ENCODE data around the gene PCK1.

The PCK1 gene

DNA sequence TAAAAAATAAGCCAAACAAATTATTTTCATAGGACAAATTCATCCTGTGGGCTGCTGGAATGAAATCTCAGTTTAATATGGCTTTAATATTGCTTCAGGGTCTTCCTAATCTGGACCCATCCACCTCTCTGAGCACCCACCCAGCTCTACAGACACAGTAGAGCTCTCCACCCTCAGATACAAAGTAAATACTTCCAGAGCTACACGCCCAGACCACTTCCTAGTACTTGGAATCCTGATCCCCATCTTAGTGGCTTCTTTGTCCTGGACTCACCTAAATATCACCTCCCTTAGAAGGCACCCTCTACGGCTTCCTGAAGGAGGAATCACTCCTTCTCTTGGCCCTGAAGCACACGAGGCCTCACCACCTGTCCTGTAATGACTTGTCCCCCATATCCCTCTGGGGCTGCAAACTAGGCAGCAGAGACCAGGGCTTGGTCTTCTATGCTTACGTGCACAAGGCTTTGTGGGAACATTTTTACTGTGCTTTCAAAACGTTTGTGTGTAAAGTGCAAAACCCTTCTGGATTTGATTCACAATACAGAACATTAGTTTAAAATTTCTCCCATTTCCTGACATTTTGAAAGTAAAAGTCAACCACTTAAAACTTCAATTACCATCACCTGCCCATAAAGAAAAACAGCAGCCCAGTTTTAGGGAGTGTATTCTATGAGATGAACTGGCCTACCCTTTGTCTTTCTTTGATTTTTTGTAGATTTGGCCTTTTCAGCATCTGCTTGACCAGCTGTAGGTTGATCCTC lies 38.4 kb upstream of the PCK1 start:
- CTCF ChIA-PET = interaction anchor here (1.0 to 16.6 kb wide), 6 partner anchors 10 to 688 kb away, joined by 3 to 303 read pairs (median 10); no protein-coding TSS in a partner anchor
- no peak overlapping the region for H3K4me3 ChIP-seq (ENCODE audit: low read depth, low read length)
- TF ChIP-seq, protein P1, sequence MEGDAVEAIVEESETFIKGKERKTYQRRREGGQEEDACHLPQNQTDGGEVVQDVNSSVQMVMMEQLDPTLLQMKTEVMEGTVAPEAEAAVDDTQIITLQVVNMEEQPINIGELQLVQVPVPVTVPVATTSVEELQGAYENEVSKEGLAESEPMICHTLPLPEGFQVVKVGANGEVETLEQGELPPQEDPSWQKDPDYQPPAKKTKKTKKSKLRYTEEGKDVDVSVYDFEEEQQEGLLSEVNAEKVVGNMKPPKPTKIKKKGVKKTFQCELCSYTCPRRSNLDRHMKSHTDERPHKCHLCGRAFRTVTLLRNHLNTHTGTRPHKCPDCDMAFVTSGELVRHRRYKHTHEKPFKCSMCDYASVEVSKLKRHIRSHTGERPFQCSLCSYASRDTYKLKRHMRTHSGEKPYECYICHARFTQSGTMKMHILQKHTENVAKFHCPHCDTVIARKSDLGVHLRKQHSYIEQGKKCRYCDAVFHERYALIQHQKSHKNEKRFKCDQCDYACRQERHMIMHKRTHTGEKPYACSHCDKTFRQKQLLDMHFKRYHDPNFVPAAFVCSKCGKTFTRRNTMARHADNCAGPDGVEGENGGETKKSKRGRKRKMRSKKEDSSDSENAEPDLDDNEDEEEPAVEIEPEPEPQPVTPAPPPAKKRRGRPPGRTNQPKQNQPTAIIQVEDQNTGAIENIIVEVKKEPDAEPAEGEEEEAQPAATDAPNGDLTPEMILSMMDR (IDR thresholded peaks at IDR 0.05; ENCODE audit: insufficient read depth, low read length, missing control alignments) = no peak
- POLR2A ChIA-PET = no interaction called here
- no peak for DNase-seq (ENCODE audit: low read depth, low spot score)

DNA sequence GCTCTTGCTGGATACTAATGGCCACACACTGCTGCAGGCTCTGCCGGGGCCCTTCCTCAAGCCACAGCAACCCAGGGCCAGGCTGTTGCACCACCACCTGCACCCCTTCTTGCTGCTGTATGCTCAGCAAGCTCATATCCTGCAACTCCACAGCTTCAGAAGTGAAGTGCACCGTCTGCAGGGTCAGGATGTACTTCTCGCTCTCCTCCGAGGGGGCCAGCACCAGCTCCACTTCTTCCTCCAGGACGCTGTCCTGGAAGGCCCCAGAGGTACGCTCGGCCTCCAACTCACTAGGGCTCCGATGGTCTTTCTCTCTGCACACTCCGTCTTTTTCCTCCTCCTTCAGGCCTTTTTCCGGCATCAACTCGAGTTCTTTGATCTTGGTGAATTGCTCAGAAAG lies 37.1 kb upstream of the PCK1 start:
- TF ChIP-seq, protein P1 (IDR thresholded peaks at IDR 0.05; ENCODE audit: insufficient read depth, low read length, missing control alignments) = no peak
- no peak for DNase-seq (ENCODE audit: low read depth, low spot score)
- ChIA-PET POLR2A (no interaction called here), CTCF (interaction anchor here (1.0 to 3.0 kb wide), 3 partner anchors 8 to 685 kb away, joined by 3 to 14 read pairs (median 6); no protein-coding TSS in a partner anchor)
- H3K4me3 ChIP-seq (ENCODE audit: low read depth, low read length) = no peak overlapping the region

DNA sequence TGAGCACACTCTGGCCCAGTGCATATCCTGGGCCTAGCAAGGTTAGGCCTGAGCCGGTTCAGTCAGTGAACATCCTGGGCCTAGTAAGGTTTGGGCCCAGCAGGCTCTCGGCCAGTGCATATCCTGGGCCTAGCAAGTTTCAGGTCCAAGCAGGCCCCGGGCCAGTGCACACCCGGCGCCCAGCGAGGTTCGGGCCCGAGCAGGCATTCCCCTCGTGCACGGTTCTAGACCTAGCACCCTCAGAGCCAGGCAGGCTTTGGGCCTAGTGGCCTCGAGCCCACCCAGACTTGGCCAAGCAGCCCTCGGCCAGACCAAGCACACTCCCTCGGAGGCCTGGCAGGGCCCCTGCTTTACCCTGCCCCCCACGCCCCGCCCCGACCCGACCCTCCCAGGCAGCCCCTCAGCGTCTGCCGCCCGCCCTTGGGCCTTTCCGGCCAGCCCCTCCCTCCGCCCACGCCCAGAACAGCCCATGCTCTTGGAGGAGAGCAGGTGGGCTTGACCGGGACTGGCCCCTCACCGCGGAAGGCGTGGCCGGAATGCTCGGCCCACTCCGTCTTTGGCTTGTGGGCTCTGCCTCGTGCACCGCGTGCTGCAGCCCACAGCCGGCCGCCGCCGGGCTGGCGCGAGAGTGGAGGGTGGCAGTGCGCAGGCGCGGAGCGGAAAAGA lies 36.3 kb upstream of the PCK1 start, which contains the start of gene CTCFL:
Gene CTCFL, minus strand, starts transcription at position 630 of the 666 bp plus-strand sequence. CDS start 935 bp downstream, outside the sequence.
- TF ChIP-seq, protein P1 (IDR thresholded peaks at IDR 0.05; ENCODE audit: insufficient read depth, low read length, missing control alignments) = no peak
- POLR2A ChIA-PET = no interaction called here
- CTCF ChIA-PET = no interaction called here
- no peak within 1 kb of the TSS for H3K4me3 ChIP-seq (ENCODE audit: low read depth, low read length)
- no peak for DNase-seq (ENCODE audit: low read depth, low spot score)

DNA sequence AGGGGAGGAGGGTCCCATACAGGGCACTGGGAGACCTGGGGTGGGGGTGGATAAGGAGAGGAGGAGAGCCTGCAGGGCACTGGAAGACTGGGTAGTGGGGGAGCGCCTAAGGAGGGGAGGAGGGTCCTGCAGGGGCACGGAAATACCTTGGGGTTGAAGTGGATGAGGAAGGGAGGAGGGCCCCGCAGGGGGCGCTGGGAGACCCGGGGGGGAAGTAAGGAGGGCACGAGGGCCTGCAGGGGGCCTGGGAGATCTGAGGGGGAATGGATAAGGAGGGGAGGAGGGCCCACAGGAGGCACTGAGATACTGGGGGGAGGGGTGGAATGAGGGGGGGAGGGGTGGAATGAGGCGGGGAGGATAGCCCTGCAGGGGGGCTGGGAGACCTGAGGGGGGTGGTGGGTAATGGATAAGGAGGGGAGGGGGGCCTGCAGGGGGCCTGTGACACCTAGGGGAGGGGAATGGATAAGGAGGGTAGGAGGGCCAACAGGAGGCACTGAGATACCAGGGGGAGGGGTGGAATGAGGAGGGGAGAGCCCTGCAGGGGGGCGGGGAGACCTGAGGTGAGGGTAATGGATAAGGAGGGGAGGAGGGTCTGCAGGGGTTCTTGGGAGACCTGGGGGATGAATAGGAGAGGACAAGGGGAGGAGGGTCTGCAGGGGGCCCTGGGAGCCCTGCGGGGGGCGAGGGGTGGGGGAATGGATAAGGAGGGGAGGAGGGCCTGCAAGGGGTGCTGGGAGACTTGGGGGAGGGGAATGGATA lies 35.4 kb upstream of the PCK1 start:
- CTCF ChIA-PET = no interaction called here

DNA sequence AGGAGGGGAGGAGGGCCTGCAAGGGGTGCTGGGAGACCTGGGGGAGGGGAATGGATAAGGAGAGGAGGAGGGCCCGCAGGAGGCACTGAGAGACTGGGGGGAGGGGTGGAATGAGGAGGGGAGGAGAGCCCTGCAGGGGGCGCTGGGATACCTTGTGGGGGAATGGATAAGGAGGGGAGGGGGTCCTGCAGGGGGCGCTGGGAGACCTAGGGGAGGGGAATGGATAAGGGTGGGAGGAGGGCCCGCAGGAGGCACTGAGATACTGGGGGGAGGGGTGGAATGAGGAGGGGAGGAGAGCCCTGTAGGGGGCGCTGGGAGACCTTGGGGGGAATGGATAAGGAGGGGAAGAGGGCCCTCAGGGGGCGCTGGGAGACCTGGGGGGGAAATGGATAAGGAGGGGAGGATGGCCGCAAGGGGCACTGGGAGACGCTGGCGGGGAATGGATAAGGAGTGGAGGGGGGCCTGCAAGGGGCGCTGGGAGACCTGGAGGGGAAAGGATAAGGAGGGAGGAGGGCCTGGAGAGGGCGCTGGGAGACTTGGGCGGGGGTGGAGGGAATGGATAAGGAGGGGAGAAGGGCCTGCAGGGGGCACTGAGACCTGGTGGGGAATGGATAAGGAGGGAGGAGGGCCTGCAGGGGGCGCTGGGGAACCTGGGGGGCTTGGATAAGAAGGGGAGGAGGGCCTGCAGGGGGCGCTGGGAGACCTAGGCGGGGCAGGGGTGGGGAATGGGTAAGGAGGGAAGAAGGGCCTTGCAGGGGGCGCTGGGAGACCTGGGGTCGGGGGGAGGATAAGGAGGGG lies 34.6 kb upstream of the PCK1 start:
- no peak for DNase-seq (ENCODE audit: low read depth, low spot score)

More for the DNA sequence above, 35.4 kb upstream of the PCK1 start:
- no peak for DNase-seq (ENCODE audit: low read depth, low spot score)
- POLR2A ChIA-PET = no interaction called here
- no peak overlapping the region for H3K4me3 ChIP-seq (ENCODE audit: low read depth, low read length)
- TF ChIP-seq, protein P1 (IDR thresholded peaks at IDR 0.05; ENCODE audit: insufficient read depth, low read length, missing control alignments) = no peak

More for the DNA sequence above, 34.6 kb upstream of the PCK1 start:
- no peak overlapping the region for H3K4me3 ChIP-seq (ENCODE audit: low read depth, low read length)
- ChIA-PET CTCF (no interaction called here), POLR2A (no interaction called here)
- TF ChIP-seq, protein P1 (IDR thresholded peaks at IDR 0.05; ENCODE audit: insufficient read depth, low read length, missing control alignments) = no peak

Data from AG04449 (cell line).